HepG2 (cell line): ENCODE data around the gene MPI. TPM values are rescaled to one million over a fixed set of nuclear protein-coding genes. Genes with fewer than 3 reads are reported as not detected.
A peak's percentile ranks its signal among the peaks of the same experiment; 100 is the strongest.

ENCODE experiments used
- HNRNPL ChIP-seq: fragments of 200-400 bp; formaldehyde crosslinking; IDR thresholded peaks from 2 replicates; pipeline ENCODE4 v1.6.1; 2017; ENCODE audit warnings: mild to moderate bottlenecking, low read depth, low read length
- KIAA2018 ChIP-seq: sonication (generic); formaldehyde crosslinking; IDR thresholded peaks from 2 replicates; pipeline ENCODE4 v1.5.0; 2020; ENCODE audit warnings: mild to moderate bottlenecking, missing genetic modification reagents, borderline replicate concordance
- MIXL1 ChIP-seq: IDR thresholded peaks from 2 replicates; pipeline ENCODE4 v1.6.1; 2016
- NFKBIZ ChIP-seq: IDR thresholded peaks from 2 replicates; pipeline ENCODE4 v1.6.1; 2018; ENCODE audit warnings: missing genetic modification reagents, missing compliant biosample characterization
- RFX1 ChIP-seq: fragments of 450-650 bp; IDR thresholded peaks from 2 replicates; pipeline ENCODE4 v1.6.1; 2017
- SP140L ChIP-seq: sonication (generic); formaldehyde crosslinking; IDR thresholded peaks from 2 replicates; pipeline ENCODE4 v1.4.0; 2020; ENCODE audit warnings: missing genetic modification reagents, borderline replicate concordance
- UBTF ChIP-seq: sonication (generic); formaldehyde crosslinking; IDR thresholded peaks from 2 replicates; pipeline ENCODE4 v1.4.0; 2020; ENCODE audit warnings: mild to moderate bottlenecking, missing genetic modification reagents
- ZNF142 ChIP-seq: sonication (generic); formaldehyde crosslinking; IDR thresholded peaks from 2 replicates; pipeline ENCODE4 v1.4.0; 2020; ENCODE audit warnings: missing genetic modification reagents
- ZNF430 ChIP-seq: sonication (generic); formaldehyde crosslinking; IDR thresholded peaks from 2 replicates; pipeline ENCODE4 v1.9.0; 2021; ENCODE audit warnings: mild to moderate bottlenecking, missing genetic modification reagents
- ZNF431 ChIP-seq: sonication (generic); formaldehyde crosslinking; IDR thresholded peaks from 2 replicates; pipeline ENCODE4 v1.9.0; 2022; ENCODE audit warnings: missing genetic modification reagents, low read depth, mild to moderate bottlenecking, borderline replicate concordance
- ZNF547 ChIP-seq: sonication (generic); formaldehyde crosslinking; IDR thresholded peaks from 2 replicates; pipeline ENCODE4 v1.5.1; 2020; ENCODE audit warnings: mild to moderate bottlenecking, missing genetic modification reagents
- ZNF883 ChIP-seq: sonication (generic); formaldehyde crosslinking; IDR thresholded peaks from 2 replicates; pipeline ENCODE4 v1.5.1; 2020; ENCODE audit warnings: mild to moderate bottlenecking, missing genetic modification reagents; ENCODE audit errors: not compliant biosample characterization
- polyA plus RNA-seq, 8 experiments: library from polyadenylated mRNA; depleted of rRNA in 3 of 8; stranded (reverse) in 7 of 8; unstranded in 1 of 8; fragments of >200 nt; fragmentation: Illumina TruSeq in 4 of 8; extraction: Trizol in 4 of 8; gene quantifications; 2 replicates each; pipeline versions ENCODE4 v1.2.1 to v1.2.3, GENCODE V29; 2011 to 2016; ENCODE audit warnings: low read depth in 4 of 8, missing spikeins in 1 of 8, mixed read lengths in 1 of 8; ENCODE audit not compliant: insufficient read depth in 1 of 8
- total RNA-seq, 5 experiments: library from RNA; depleted of rRNA; stranded (reverse); fragments of >200 nt; fragmentation: Illumina TruSeq; extraction: Trizol; gene quantifications; 2 replicates each; pipeline ENCODE4 v1.2.3, GENCODE V29; 2016; ENCODE audit warnings: low read depth in 1 of 5

Gene MPI
- total and polyA plus RNA-seq, 2 of the 13 experiments (the other 11 are each of a cell fraction or from before 2014, with no cell fraction given): 36.9 to 63.5 TPM

- 0 out of 2 replicates have a peak, but pooled peaks have one; percentile 76 for TF ChIP-seq KIAA2018 (CRISPR knock-in tag)
- no peak for TF ChIP-seq HNRNPL
- peak; percentile 13; the same call in 1 of the 2 replicates for TF ChIP-seq ZNF430
- peak; percentile 95 for TF ChIP-seq ZNF142
- TF ChIP-seq ZNF547 (CRISPR knock-in tag): peak; percentile 50; the same call in 1 of the 2 replicates
- peak; percentile 55; the same call in 1 of the 2 replicates for TF ChIP-seq ZNF431 (CRISPR knock-in tag)
- TF ChIP-seq SP140L: no peak
- peak; percentile 11 for TF ChIP-seq ZNF883 (CRISPR knock-in tag)
- TF ChIP-seq RFX1: no peak
- peak; percentile 59 for TF ChIP-seq UBTF (CRISPR knock-in tag)
- TF ChIP-seq NFKBIZ (CRISPR knock-in tag): 0 out of 2 replicates have a peak, but pooled peaks have one; percentile 24
- TF ChIP-seq MIXL1 (CRISPR knock-in tag): no peak
These were observed 47.0 kb upstream of the MPI start, which contains the start of gene ULK3 (continued) for GRCh38 chr15:74842581-74843444.
